Measurements from ENCODE around the gene SERP2. TPM values are rescaled to one million over a fixed set of nuclear protein-coding genes. Genes with fewer than 3 reads are reported as not detected.

Gene SERP2
- total and polyA plus RNA-seq, 2 of the 8 experiments (the other 6 are each of a cell fraction or from before 2014, with no cell fraction given) = 2.0 to 2.3 TPM

GRCh38 chr13:44416744-44417143 lies 43.1 kb downstream of the SERP2 start:
- TF ChIP-seq BRCA1 (IDR thresholded peaks at IDR 0.05; ENCODE audit: low read depth, low read length) = no peak
- no peak for TF ChIP-seq EZH2 (IDR thresholded peaks at IDR 0.05; ENCODE audit: low read depth, low read length, severe bottlenecking)
- no peak for TF ChIP-seq SIX5 (IDR thresholded peaks at IDR 0.05; ENCODE audit: low read depth, low read length)
- no peak for TF ChIP-seq HDAC6 (IDR thresholded peaks at IDR 0.05; ENCODE audit: low read depth, low read length)
- TF ChIP-seq RFX5 (IDR thresholded peaks at IDR 0.05; ENCODE audit: borderline replicate concordance, low read depth, low read length) = no peak
- TF ChIP-seq MAFK (IDR thresholded peaks at IDR 0.05; ENCODE audit: low read depth, low read length) = no peak
- TF ChIP-seq FOSL1 (IDR thresholded peaks at IDR 0.05; ENCODE audit: insufficient read depth, low read depth, low read length) = no peak
- TF ChIP-seq USF2 (IDR thresholded peaks at IDR 0.05; ENCODE audit: low read length) = no peak
- TF ChIP-seq NANOG (IDR thresholded peaks at IDR 0.05; ENCODE audit: insufficient read depth, low read depth, low read length, poor library complexity, severe bottlenecking) = no peak
- no peak for TF ChIP-seq SP2 (IDR thresholded peaks at IDR 0.05; ENCODE audit: low read length)
- no peak for TF ChIP-seq PHF8 (conservative IDR thresholded peaks at IDR 0.05; ENCODE audit: low read depth, low read length)
- TF ChIP-seq CREB1 (IDR thresholded peaks at IDR 0.05) = no peak
- TF ChIP-seq SRF (IDR thresholded peaks at IDR 0.05; ENCODE audit: low read depth, low read length) = no peak
- TF ChIP-seq SP1 (IDR thresholded peaks at IDR 0.05; ENCODE audit: low read depth, low read length) = no peak
- Histone ChIP-seq H2BK15ac (ENCODE audit: low read length) (no peak overlapping the region), H3K36me3 (ENCODE audit: control insufficient read depth in 2 of 4, insufficient read depth in 4 of 4, low read length in 3 of 4) (no peaks in the 10 kb centered on the region), H3K27ac (ENCODE audit: low read depth, low read length) (no peak overlapping the region), H4K8ac (ENCODE audit: extremely low read depth, insufficient read depth, low read length) (no peak overlapping the region), H3K9ac (replicated peaks in 1 of 4; ENCODE audit: extremely low read depth in 1 of 4, low read depth in 3 of 4, low read length in 3 of 4) (no peak overlapping the region), H4K91ac (replicated peaks; ENCODE audit: insufficient read length, low read length) (peak overlapping the region; percentile 70), H3K14ac (ENCODE audit: insufficient read length) (no peak overlapping the region), H2AK5ac (ENCODE audit: low read depth, low read length) (no peak overlapping the region), H4K5ac (ENCODE audit: insufficient read length, low read depth, low read length) (no peak overlapping the region), H2BK120ac (replicated peaks; ENCODE audit: low read depth, low read length) (no peak overlapping the region), H4K20me1 (replicated peaks in 1 of 2; ENCODE audit: control insufficient read depth in 1 of 2, insufficient read depth in 2 of 2, low read length in 2 of 2) (no peaks in the 10 kb centered on the region), H3K9me3 (ENCODE audit: insufficient read depth in 2 of 2, low read depth in 1 of 2, low read length in 1 of 2) (no peaks in the 10 kb centered on the region; a peak in 1 of 4 replicates), H3K4ac (replicated peaks; ENCODE audit: insufficient read length, low read depth, low read length) (no peak overlapping the region), H3K56ac (replicated peaks; ENCODE audit: insufficient read length, low read depth, low read length) (no peak overlapping the region), H3K79me2 (ENCODE audit: control insufficient read depth in 1 of 2, insufficient read depth in 2 of 2, low read length in 2 of 2) (no peaks in the 10 kb centered on the region), H3K23me2 (ENCODE audit: low read depth, low read length) (no peaks in the 10 kb centered on the region), H2BK12ac (ENCODE audit: low read depth, low read length) (no peak overlapping the region), H2AFZ (ENCODE audit: low read length) (no peak overlapping the region), H3K23ac (ENCODE audit: insufficient read length) (no peak overlapping the region), H3K18ac (ENCODE audit: extremely low read depth, low read length) (no peak overlapping the region), H2BK5ac (ENCODE audit: low read depth, low read length) (no peak overlapping the region), H3K27me3 (replicated peaks in 1 of 4; ENCODE audit: control insufficient read depth in 3 of 4, extremely low read depth in 1 of 4, insufficient read depth in 3 of 4, low read length in 3 of 4) (no peaks in the 10 kb centered on the region), H3K4me3 (ENCODE audit: extremely low read depth in 1 of 4, insufficient read depth in 2 of 4, low read depth in 3 of 4, low read length in 4 of 4) (no peak overlapping the region; a peak in 1 of 8 replicates), H3K4me1 (replicated peaks in 1 of 4; ENCODE audit: control insufficient read depth in 3 of 4, insufficient read depth in 4 of 4, low read length in 3 of 4) (peaks cover 8 to 21% (median 12%) of the 10 kb centered on the region in 4 experiments), H3K79me1 (ENCODE audit: low read depth, low read length) (no peaks in the 10 kb centered on the region), H2BK20ac (ENCODE audit: low read length) (0 out of 2 replicates have a peak overlapping the region, but pooled peaks have one; percentile 48), H3K4me2 (ENCODE audit: insufficient read depth in 1 of 2, low read depth in 2 of 2, low read length in 2 of 2) (no peak overlapping the region)
- ChIA-PET CTCF (ENCODE audit: partially characterized antibody) (interaction anchor here (1.0 to 1.3 kb wide), 5 partner anchors 8 to 183 kb away, joined by 3 to 4 read pairs (median 3); no protein-coding TSS in a partner anchor), POLR2A (ENCODE audit: partially characterized antibody) (interaction anchor here (1.2 to 5.9 kb wide), 4 partner anchors 13 to 44 kb away, joined by 4 to 74 read pairs (median 16); no protein-coding TSS in a partner anchor)
- 82% methylated on average over 6 of the region's 6 CpGs; no CpG with 5 or more reads in 1 of the 2 experiments for WGBS, 2 experiments (ENCODE audit: extremely low coverage in 1 of 2, insufficient coverage in 1 of 2, insufficient read length in 1 of 2, insufficient replicate concordance in 2 of 2, low coverage in 1 of 2, low lambda C conversion rate in 2 of 2, missing lambda C conversion rate in 1 of 2)
- no peak for DNase-seq (ENCODE audit: low read depth in 1 of 2, low spot score in 2 of 2)
- FAIRE-seq = no peak
